HepG2 (cell line): ENCODE data around the gene NTN3. TPM values are rescaled to one million over a fixed set of nuclear protein-coding genes. Genes with fewer than 3 reads are reported as not detected.
A peak's percentile ranks its signal among the peaks of the same experiment; 100 is the strongest.

Experiments
- ATAC-seq: fragments of 200-7000 bp; cut with Tn5 transposase; 3 replicates; pipeline ENCODE4 v1.9.1; 2020; ENCODE audit warnings: mild to moderate bottlenecking, moderate library complexity
- BruUV-seq: library from RNA; stranded (reverse); fragments of 400-500 nt; replicated peaks from 2 replicates; lab custom pipeline; 2021; lab: Mats Ljungman, UMichigan
- CTCF ChIA-PET: fragments of 300-600 bp; formaldehyde crosslinking; extraction: SDS; loops from one replicate; lab custom pipeline; 2021; ENCODE audit warnings: low total read pairs, inconsistent platforms, low intra/inter-chr PET ratio; lab: Yijun Ruan, JAX
- POLR2A ChIA-PET: fragments of 350-600 bp; sonication (Branson Sonifier 250); formaldehyde crosslinking; loops from one replicate; lab custom pipeline; 2020; ENCODE audit warnings: antibody characterized with exemption, inconsistent platforms; lab: Yijun Ruan, JAX
- DNase-seq: peaks from one replicate; pipeline ENCODE4 v3.0.0-alpha.2; 2015; ENCODE audit warnings: low spot score
- FAIRE-seq: peaks from 3 replicates; lab custom pipeline; 2011; peaks lifted over from hg19 to GRCh38; lab: Jason Lieb, UNC
- H2AFZ ChIP-seq: one replicate; pipeline ENCODE4 v1.6.1; 2011; ENCODE audit warnings: low read length, inconsistent platforms
- H3K27ac ChIP-seq: fragments of 300-600 bp; 3 replicates; pipeline ENCODE4 v1.8.0; 2011; ENCODE audit warnings: mixed run types, mild to moderate bottlenecking, mixed read lengths, low read length, inconsistent platforms; ENCODE audit not compliant: insufficient read depth; ENCODE audit errors: extremely low read length
- H3K27me3 ChIP-seq, 2 experiments: fragments of 200-600 bp in 1 of 2; 2 replicates in 1 of 2; 3 replicates in 1 of 2; pipeline versions ENCODE4 v1.6.0 to v1.8.0; 2011; ENCODE audit warnings: low read length in 2 of 2, mild to moderate bottlenecking in 2 of 2, moderate library complexity in 2 of 2, inconsistent platforms in 1 of 2; ENCODE audit not compliant: insufficient read depth in 2 of 2, control insufficient read depth in 1 of 2
- H3K36me3 ChIP-seq, 2 experiments: fragments of 200-600 bp in 1 of 2; replicated peaks in 1 of 2; 2 replicates in 1 of 2; 3 replicates in 1 of 2; pipeline versions ENCODE4 v1.5.1 to v1.8.0; 2011; ENCODE audit warnings: low read length in 2 of 2, inconsistent platforms in 1 of 2; ENCODE audit not compliant: insufficient read depth in 2 of 2, control insufficient read depth in 1 of 2
- H3K4me1 ChIP-seq: 2 replicates; pipeline ENCODE4 v1.5.1; 2012; ENCODE audit warnings: low read length, inconsistent platforms; ENCODE audit not compliant: insufficient read depth
- H3K4me2 ChIP-seq: 2 replicates; pipeline ENCODE4 v1.6.0; 2011; ENCODE audit warnings: low read depth, low read length, inconsistent platforms
- H3K4me3 ChIP-seq, 3 experiments: fragments of 200-600 bp in 1 of 3; sonication (generic), shearing (Covaris generic) in 1 of 3; replicated peaks in 1 of 3; 2 replicates each; pipeline ENCODE4 v1.5.1; 2011 to 2016; ENCODE audit warnings: low read length in 3 of 3, inconsistent platforms in 2 of 3, low read depth in 2 of 3, mild to moderate bottlenecking in 2 of 3, control low read depth in 1 of 3, mixed read lengths in 1 of 3; ENCODE audit not compliant: insufficient read depth in 1 of 3
- H3K79me2 ChIP-seq: one replicate; pipeline ENCODE4 v1.6.1; 2011; ENCODE audit warnings: low read length, inconsistent platforms; ENCODE audit not compliant: insufficient read depth
- H3K9ac ChIP-seq: 2 replicates; pipeline ENCODE4 v1.6.0; 2011; ENCODE audit warnings: mild to moderate bottlenecking, low read depth, low read length, inconsistent platforms; ENCODE audit not compliant: insufficient read depth
- H3K9me3 ChIP-seq: 2 replicates; pipeline ENCODE4 v1.5.1; 2012; ENCODE audit warnings: mild to moderate bottlenecking, low read length
- H4K20me1 ChIP-seq: 2 replicates; pipeline ENCODE4 v1.6.0; 2011; ENCODE audit warnings: inconsistent platforms, mild to moderate bottlenecking, low read length, moderate library complexity; ENCODE audit not compliant: insufficient read depth
- SAP130 ChIP-seq: IDR thresholded peaks from 2 replicates; pipeline ENCODE4 v1.6.1; 2016; ENCODE audit warnings: low read depth
- THYN1 ChIP-seq: sonication (generic); formaldehyde crosslinking; IDR thresholded peaks from 2 replicates; pipeline ENCODE4 v1.8.1; 2023; ENCODE audit warnings: low read depth, mild to moderate bottlenecking, moderate library complexity, missing genetic modification reagents, borderline replicate concordance
- ZNF256 ChIP-seq: sonication (generic); formaldehyde crosslinking; conservative IDR thresholded peaks from 2 replicates; pipeline ENCODE4 v1.4.0; 2020; ENCODE audit warnings: missing genetic modification reagents
- ZNF577 ChIP-seq: sonication (generic); formaldehyde crosslinking; IDR thresholded peaks from 2 replicates; pipeline ENCODE4 v1.4.0; 2020; ENCODE audit warnings: mild to moderate bottlenecking, low read depth, missing genetic modification reagents, borderline replicate concordance
- ZNF678 ChIP-seq: sonication (generic); formaldehyde crosslinking; IDR thresholded peaks from 2 replicates; pipeline ENCODE4 v1.4.0; 2020; ENCODE audit warnings: mild to moderate bottlenecking, missing genetic modification reagents
- WGBS: methylation state at CpG from one replicate; pipeline ENCODE4 v1.1.6; 2017; ENCODE audit warnings: low lambda C conversion rate; 5-methylcytosine and 5-hydroxymethylcytosine counted together
- in situ Hi-C: cut with HindIII; loops from 2 replicates; pipeline ENCODE4 v1.10.0; 2017; ENCODE audit warnings: low pct_unique_long_range_greater_than_20kb; ENCODE audit not compliant: extremely low pct_ligation_motif_present
- intact Hi-C: fragments of 100-400 bp; cut with micrococcal nuclease; formaldehyde crosslinking; loops from one replicate; pipeline ENCODE4 v1.10.0; 2022; ENCODE audit not compliant: unreplicated experiment
- polyA plus RNA-seq, 8 experiments: library from polyadenylated mRNA; depleted of rRNA in 3 of 8; stranded (reverse) in 7 of 8; unstranded in 1 of 8; fragments of >200 nt; fragmentation: Illumina TruSeq in 4 of 8; extraction: Trizol in 4 of 8; gene quantifications; 2 replicates each; pipeline versions ENCODE4 v1.2.1 to v1.2.3, GENCODE V29; 2011 to 2016; ENCODE audit warnings: low read depth in 4 of 8, missing spikeins in 1 of 8, mixed read lengths in 1 of 8; ENCODE audit not compliant: insufficient read depth in 1 of 8
- total RNA-seq, 5 experiments: library from RNA; depleted of rRNA; stranded (reverse); fragments of >200 nt; fragmentation: Illumina TruSeq; extraction: Trizol; gene quantifications; 2 replicates each; pipeline ENCODE4 v1.2.3, GENCODE V29; 2016; ENCODE audit warnings: low read depth in 1 of 5
- TF ChIP-seq, protein P1 (sequence below): sonication (generic); formaldehyde crosslinking; IDR thresholded peaks from 2 replicates; pipeline ENCODE4 v1.4.0; 2020; ENCODE audit warnings: low read depth, missing genetic modification reagents

NTN3 gene
- total and polyA plus RNA-seq, 2 of the 13 experiments (the other 11 are each of a cell fraction or from before 2014, with no cell fraction given) = 0.09 to 0.20 TPM

DNA sequence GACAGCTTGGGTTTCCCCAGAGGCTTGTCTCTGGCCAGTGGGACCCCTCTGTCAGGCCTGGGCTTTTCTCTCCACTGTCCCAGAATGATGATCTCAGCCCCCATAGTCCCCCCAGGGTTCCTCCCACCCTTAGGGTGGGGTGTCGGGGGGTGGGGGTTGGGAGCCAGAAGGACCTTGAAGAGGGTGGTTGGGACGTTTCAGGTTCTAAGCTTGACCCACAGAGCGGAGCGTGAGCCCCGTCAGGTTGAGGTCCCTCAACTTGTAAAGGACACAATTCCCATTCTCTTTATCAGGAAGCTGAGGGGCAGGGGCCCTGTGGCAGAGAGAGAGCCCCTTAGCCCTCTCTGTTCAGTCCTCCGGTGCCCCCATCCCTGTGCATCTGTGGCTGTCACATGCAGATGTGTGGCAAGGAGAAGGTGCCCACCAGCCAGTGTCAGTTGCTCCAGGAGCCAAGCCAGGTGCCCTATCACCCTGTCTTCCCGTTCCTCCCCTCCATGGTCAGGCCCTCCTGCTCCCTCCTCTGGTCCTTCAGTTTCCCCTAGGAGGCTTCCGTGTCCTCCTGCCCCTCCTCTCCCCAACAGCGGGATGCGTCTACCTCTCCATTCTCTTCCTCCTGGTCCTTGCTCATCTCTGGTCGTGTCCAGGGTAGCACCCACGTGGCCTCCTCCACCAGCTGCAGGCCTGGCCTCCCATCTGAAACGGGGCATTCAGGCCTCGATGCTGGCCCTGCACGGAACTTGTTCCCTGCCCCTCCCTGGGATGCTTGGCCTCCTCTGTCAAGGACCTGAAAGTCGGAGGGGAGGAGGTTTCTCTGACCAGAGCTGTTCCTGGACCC is 1.5 kb upstream of the NTN3 start:
- intact Hi-C loops = loop anchor here (5.0 kb wide), 1 partner anchor 37 kb away; no protein-coding TSS in a partner anchor
- no peak for DNase-seq

More for the DNA sequence above, 1.5 kb upstream of the NTN3 start:
- Histone ChIP-seq H3K9me3 (no peaks in the 10 kb centered on the region), H3K27ac (no peak overlapping the region), H3K79me2 (no peaks in the 10 kb centered on the region), H3K4me2 (peak overlapping the region; percentile 83), H3K27me3 (peaks cover 8 to 25% of the 10 kb centered on the region in 2 experiments), H3K9ac (no peak overlapping the region), H2AFZ (no peak overlapping the region), H3K36me3 (no peaks in the 10 kb centered on the region), H3K4me3 (peak overlapping the region in 2 of 3 experiments; percentile 29 to 65; a peak in 2 of 6 replicates), H3K4me1 (peaks cover 51% of the 10 kb centered on the region), H4K20me1 (no peaks in the 10 kb centered on the region; the same call in 1 of the 2 replicates)
- no TSS peak for BruUV-seq
- CTCF ChIA-PET = no interaction called here
- POLR2A ChIA-PET = interaction anchor here (1.3 to 1.7 kb wide), 4 partner anchors 10 to 218 kb away, joined by 3 to 6 read pairs (median 4); partner anchors contain the start of genes ECI1 and TEDC2
- in situ Hi-C loops = no loop called here
- WGBS = 9% methylated on average over 10 of the region's 16 CpGs
- FAIRE-seq (no peak), ATAC-seq (no peak)
- TF ChIP-seq ZNF678 (CRISPR knock-in tag) (no peak), THYN1 (CRISPR knock-in tag) (no peak), ZNF256 (CRISPR knock-in tag) (no peak), ZNF577 (CRISPR knock-in tag) (no peak), SAP130 (CRISPR knock-in tag) (0 out of 2 replicates have a peak, but pooled peaks have one; percentile 4)
- TF ChIP-seq, protein P1, sequence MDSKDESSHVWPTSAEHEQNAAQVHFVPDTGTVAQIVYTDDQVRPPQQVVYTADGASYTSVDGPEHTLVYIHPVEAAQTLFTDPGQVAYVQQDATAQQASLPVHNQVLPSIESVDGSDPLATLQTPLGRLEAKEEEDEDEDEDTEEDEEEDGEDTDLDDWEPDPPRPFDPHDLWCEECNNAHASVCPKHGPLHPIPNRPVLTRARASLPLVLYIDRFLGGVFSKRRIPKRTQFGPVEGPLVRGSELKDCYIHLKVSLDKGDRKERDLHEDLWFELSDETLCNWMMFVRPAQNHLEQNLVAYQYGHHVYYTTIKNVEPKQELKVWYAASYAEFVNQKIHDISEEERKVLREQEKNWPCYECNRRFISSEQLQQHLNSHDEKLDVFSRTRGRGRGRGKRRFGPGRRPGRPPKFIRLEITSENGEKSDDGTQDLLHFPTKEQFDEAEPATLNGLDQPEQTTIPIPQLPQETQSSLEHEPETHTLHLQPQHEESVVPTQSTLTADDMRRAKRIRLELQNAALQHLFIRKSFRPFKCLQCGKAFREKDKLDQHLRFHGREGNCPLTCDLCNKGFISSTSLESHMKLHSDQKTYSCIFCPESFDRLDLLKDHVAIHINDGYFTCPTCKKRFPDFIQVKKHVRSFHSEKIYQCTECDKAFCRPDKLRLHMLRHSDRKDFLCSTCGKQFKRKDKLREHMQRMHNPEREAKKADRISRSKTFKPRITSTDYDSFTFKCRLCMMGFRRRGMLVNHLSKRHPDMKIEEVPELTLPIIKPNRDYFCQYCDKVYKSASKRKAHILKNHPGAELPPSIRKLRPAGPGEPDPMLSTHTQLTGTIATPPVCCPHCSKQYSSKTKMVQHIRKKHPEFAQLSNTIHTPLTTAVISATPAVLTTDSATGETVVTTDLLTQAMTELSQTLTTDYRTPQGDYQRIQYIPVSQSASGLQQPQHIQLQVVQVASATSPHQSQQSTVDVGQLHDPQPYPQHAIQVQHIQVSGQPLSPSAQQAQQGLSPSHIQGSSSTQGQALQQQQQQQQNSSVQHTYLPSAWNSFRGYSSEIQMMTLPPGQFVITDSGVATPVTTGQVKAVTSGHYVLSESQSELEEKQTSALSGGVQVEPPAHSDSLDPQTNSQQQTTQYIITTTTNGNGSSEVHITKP = no peak
